GM21825 (cell line): Measurements from ENCODE around the gene PROCA1.
A peak's percentile ranks its signal among the peaks of the same experiment; 100 is the strongest.

Experiments
- ATAC-seq: cut with Tn5 transposase; IDR thresholded peaks from one replicate; pipeline ENCODE4 v1.9.1; 2021; ENCODE audit warnings: mild to moderate bottlenecking, moderate library complexity; ENCODE audit not compliant: unreplicated experiment

The PROCA1 gene

GRCh38 chr17:28710861-28711722 is 596 bp downstream of the PROCA1 start:
- ATAC-seq: peak; percentile 45

- ATAC-seq: no peak
Observed at GRCh38 chr17:28707339-28707720, 4.4 kb downstream of the PROCA1 start.

DNA sequence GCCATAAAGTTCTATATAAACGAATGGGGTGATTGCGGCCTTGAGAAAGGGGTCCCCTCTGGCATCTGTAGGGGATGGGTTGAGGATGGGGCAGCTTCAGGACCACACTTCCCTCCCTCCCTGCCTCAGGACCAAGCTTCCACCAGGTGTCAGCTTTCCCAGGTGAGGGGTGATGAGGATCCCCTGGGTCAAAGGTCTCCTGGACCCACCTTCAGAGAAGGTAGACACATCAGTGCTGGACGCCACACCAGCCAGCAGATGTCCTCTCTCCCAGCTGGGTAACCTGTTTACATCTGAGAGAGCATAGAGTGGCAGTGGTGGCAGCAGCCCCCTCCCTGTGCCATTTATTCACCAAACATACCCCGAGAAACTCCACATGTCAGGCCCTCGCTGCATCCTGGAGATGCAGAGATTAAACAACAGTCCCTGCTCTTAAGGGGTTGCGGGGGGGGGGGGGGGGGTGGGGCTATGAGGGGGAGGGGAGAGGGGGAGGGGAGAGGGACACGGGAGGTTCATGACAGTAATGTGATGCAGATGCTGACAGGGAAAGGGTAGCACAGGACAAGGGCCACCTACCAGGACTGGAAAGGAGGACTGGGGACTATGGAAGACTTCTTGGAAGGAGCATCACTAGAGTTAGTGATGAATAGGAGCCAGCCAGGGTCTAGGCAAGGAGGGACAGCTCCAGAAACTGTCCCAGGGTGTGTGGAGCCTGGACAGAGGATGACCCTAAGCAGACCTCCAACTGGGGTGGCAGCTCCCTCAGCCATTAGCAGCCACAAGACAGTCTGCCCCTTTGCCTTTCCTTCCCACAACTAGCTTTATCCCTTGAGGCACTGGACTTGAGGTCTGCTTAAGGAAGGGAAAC is 5.0 kb downstream of the PROCA1 start:
- ATAC-seq: no peak

DNA sequence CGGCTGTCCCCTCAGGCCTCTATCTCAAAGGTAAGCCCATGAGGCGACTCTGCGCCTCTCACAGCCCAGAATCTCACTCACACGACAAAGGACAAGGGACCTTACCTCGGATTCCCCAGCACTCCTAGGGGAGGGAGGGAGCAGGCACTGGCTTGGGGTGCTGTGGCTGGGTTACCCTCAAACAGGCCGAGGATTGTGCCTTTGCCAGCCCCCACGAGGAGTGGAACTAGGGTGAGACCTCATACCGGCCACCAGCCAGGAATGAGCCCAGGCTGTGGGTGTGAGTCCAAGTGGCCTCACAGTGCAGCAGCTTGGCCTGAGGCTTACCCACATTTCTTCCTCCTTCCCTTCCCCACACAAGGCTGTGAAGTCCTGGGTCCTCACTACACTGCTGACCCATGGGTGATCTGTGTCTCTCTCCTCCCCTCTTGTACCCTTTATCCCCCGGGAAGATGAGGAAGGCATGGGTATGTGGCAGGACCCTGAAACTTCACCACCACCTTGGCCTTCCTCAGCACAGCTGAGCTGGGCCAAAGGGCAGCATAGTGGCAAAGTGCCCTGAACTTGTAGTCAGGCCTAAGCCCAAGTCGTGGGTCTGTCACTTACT is 5.9 kb downstream of the PROCA1 start:
- ATAC-seq: no peak

- ATAC-seq: no peak
Observed at GRCh38 chr17:28705074-28705659, 6.5 kb downstream of the PROCA1 start.

DNA sequence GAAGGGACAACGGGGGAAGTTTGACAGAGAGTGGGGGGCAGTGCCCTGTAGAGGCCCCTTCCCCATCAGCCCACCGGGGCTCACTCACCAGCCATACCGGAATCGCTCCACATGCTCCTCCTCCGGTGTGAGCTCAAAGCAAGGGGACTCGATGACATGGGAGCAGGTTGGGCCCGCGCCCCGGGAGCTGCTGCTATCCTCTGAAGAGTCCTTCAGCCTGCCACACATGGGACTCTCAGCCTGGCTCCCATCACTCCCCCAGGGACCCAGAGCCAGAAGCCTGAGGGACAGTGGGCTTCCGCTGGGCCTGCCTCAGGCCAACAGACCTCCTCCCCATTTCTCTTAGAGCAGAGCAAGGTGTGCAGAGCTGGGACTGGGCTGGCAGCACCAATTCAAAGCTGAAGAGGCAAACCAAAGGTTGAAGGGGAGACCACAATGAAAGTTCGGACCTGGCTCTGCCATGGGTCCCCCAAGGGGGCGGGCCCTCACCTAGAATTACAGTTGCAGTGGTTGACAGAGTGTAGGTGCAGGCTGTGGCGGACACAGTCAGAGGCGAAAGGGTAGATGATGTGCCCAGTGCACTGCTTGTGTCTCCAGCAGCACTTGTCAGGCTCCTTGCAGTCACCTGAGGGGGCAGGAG is 7.3 kb downstream of the PROCA1 start:
- no peak for ATAC-seq

GRCh38 chr17:28703552-28704218 is 8.0 kb downstream of the PROCA1 start:
- ATAC-seq: no peak

DNA sequence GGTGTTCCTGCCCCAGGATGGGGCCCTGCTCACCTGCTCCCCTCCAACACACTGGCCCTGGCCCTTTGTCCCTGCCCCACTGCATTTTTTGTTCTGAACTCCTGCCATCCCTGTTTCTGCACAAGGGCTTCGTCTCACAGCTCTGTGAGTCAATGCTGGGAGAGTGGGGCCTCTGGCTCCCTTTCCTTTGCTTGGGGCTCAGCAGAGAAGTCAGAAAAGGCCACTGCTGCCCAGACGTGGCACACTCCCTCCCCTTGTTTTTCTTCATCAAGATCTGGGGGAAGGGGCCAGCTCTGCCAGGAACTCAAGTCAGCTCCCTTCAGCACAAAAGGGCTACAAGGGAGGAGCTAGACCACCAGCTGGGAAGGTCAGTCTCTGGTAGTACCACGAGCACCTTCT is 8.9 kb downstream of the PROCA1 start:
- no peak for ATAC-seq

DNA sequence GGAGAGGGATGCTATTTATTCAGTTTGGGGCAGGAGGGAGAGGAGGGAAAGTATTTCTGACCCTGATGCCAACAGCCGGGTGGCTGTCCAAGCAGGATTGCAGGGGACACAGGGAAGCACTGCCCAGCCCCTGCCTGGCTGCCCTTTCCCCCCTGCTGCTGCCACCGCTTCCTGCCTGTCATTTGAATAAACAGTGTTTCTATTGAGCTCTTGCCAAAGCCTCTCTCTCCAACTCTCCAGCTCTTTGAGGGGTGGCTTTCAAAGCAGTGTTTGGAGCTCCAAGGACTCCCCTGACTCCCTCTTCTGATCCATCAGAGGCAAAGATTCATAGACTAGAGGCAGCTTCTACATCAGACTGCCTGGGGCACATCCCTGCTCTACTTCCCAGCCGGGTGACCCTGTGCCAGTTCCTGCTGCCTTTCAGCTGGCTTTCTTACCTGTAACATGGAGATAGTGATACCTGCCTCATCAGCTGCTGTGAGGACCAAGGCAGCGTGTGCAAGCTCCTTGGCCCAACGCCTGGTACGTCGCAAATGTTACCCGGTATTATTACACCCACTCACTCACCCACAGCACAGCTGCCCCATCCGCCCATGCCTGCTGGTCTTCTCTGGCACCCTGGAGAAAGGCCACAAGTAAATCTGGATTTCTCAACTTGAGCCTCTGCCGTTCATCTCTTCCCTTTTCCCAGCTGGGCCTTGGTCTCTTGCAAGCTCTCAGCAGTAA is 9.5 kb downstream of the PROCA1 start:
- ATAC-seq: no peak

- no peak for ATAC-seq
Observed at GRCh38 chr17:28700830-28701492, 10.7 kb downstream of the PROCA1 start.

DNA sequence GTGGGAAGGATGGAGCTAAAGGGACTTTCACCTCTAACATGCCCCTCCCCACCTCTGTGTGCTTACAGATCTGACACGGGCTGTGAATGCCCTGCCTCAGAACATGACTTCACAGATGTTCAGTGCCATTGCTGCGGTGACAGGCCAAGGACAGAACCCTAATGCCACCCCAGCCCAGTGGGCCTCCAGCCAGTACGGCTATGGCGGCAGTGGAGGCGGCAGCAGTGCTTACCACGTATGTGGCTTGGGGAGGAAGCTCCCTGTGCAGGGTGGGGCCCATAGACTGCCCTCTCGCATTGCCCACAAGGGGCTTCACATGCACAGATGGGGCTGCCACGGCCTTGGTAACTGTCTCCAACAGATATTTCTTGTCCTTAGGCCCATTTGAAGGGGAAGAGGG is 11.4 kb downstream of the PROCA1 start:
- no peak for ATAC-seq

- ATAC-seq: no peak
Observed at GRCh38 chr17:28698253-28698941, 13.3 kb downstream of the PROCA1 start.

DNA sequence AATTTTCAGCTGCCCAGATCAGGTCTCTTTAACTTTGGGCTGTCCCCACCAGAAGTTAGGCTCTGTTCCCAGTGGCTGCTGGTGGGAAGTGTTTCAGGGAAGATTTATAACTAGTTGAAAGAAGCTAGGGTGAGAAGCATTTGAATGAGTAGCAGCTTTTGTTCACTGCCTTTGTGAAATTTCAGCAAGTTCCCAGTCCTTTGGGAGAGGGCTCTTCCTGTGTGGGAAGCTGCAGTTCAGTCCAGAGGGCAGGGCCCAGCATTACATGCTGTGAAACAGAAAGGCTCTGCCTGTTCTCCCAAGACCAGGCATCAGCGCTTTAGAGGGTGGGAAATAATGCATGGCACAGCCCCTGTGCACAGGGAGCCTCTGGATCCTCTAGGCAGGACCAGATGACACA is 17.8 kb downstream of the PROCA1 start:
- no peak for ATAC-seq

GRCh38 chr17:28689011-28689410 is 22.7 kb downstream of the PROCA1 start:
- no peak for ATAC-seq

DNA sequence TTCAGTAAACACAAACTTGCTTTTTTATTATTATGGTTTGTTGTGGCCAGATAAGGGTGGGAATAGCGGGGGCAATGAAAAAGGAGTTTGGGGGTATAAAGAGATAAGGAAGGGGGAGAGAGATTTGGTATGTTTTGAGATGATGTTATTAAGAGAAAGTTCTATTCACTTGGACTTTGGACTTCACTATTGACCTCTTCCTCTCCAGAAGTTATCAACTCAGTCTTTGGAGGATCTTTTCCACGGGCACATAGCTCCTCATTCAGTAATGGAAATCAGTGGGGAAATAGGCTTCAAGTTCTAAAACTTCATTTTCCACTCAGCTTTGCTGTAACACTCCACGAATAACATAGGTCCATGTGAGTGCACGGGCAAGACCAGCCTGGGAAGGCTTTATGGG is 23.2 kb downstream of the PROCA1 start:
- no peak for ATAC-seq

DNA sequence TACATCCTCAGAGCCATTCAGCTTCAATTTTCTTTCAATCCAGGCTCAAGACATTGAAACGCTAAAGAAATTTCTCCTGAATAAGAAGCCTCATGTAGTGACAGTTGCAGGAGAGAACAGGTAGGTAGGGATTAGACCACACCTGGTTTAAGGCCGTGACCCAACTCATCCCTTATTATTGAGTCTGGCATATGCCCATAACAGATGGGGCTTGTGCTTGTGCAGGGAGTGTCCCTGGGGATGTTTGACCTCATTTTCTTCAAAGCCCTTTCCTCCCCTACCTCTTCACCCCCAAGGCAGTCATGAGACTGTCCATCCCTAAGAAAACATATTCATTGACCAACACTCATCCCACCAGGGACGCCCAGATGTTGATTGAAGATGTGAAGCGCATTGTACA is 25.4 kb downstream of the PROCA1 start:
- no peak for ATAC-seq

DNA sequence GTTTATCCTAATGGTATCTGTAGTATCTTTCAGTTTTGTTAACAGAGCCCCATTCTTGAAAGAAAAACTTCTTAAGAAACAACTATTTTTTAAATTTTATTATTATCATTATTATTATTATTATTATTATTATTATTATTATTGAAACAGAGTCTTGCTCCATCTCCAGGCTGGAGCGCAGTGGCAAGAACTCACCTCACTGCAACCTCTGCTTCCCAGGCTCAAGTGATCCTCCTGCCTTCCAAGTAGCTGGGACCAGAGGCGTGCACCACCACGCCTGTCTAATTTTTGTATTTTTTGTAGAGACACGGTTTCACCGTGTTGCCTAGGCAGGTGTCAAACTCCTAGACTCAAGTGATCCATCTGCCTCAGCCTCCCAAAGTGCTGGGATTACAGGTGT is 26.3 kb downstream of the PROCA1 start:
- ATAC-seq: no peak

DNA sequence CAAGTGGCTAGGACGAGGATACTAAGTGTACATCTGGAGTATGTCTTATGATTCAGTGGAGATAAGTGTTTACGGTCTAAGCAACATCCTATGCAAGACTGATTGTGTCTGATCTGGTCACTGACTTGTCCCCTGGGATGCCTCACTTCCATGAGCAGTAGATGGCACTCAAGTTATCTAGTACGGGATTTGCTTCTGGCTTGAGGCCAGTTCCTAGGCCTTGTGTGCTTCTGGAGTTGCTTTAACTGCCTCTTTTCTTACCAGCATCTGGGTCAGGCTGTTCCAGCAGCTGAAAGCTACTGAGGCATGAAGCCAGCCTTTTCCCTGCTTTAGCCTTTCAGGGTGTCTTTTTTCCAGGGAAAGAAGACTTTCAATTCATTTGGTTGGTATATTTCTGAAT is 26.7 kb downstream of the PROCA1 start:
- ATAC-seq: no peak
